CD4-positive, alpha-beta T cell (primary cell): ENCODE results near the gene FMNL1. TPM values are rescaled to one million over a fixed set of nuclear protein-coding genes. Genes with fewer than 3 reads are reported as not detected.
A peak's percentile ranks its signal among the peaks of the same experiment; 100 is the strongest.

Experiments used
- ATAC-seq: fragments of 200-7000 bp; cut with Tn5 transposase; one replicate; pipeline ENCODE4 v1.10.0; 2022; ENCODE audit warnings: mild to moderate bottlenecking; ENCODE audit not compliant: poor library complexity
- CTCF ChIA-PET: fragments of 350-600 bp; sonication (Branson Sonifier 250); formaldehyde crosslinking; loops from one replicate; lab custom pipeline; 2021; ENCODE audit warnings: antibody characterized with exemption, inconsistent platforms; lab: Charles Lee
- POLR2A ChIA-PET: fragments of 350-600 bp; sonication (Branson Sonifier 250); formaldehyde crosslinking; loops from one replicate; lab custom pipeline; 2021; ENCODE audit warnings: antibody characterized with exemption, inconsistent platforms; lab: Charles Lee
- DNase-seq, 14 experiments: peaks; one replicate each; pipeline ENCODE4 v3.0.0-alpha.2; 2013 to 2020; ENCODE audit warnings: mixed read lengths in 2 of 14
- H3K27ac ChIP-seq, 2 donors: one replicate each; pipeline versions ENCODE4 v1.5.1 to v1.7.0; 2013; ENCODE audit warnings: low read length in 2 of 2, low read depth in 1 of 2, mild to moderate bottlenecking in 1 of 2
- H3K27me3 ChIP-seq, 2 experiments: 1 replicate in 1 of 2; 2 replicates in 1 of 2; pipeline versions ENCODE4 v1.6.1 to v1.7.0; 2013; ENCODE audit warnings: low read length in 2 of 2, control low read depth in 1 of 2, mild to moderate bottlenecking in 1 of 2, moderate library complexity in 1 of 2; ENCODE audit not compliant: insufficient read depth in 2 of 2, control insufficient read depth in 1 of 2
- H3K36me3 ChIP-seq: one replicate; pipeline ENCODE4 v1.6.1; 2013; ENCODE audit warnings: low read length, control low read depth; ENCODE audit not compliant: insufficient read depth
- H3K4me1 ChIP-seq: one replicate; pipeline ENCODE4 v1.6.1; 2013; ENCODE audit warnings: low read length, control low read depth; ENCODE audit not compliant: insufficient read depth
- H3K4me3 ChIP-seq: one replicate; pipeline ENCODE4 v1.5.1; 2013; ENCODE audit warnings: mild to moderate bottlenecking, low read length, moderate library complexity
- H3K9me3 ChIP-seq, 2 experiments: 1 replicate in 1 of 2; 2 replicates in 1 of 2; pipeline versions ENCODE4 v1.6.1 to v1.7.0; 2013; ENCODE audit warnings: low read length in 2 of 2, mild to moderate bottlenecking in 2 of 2, control low read depth in 1 of 2, moderate library complexity in 1 of 2; ENCODE audit not compliant: control insufficient read depth in 1 of 2, insufficient read depth in 1 of 2
- H3K27ac Mint-ChIP-seq: one replicate; pipeline ENCODE4 v1.8.0; 2020; ENCODE audit warnings: mixed read lengths
- H3K27me3 Mint-ChIP-seq: one replicate; pipeline ENCODE4 v1.8.0; 2021; ENCODE audit warnings: mixed read lengths
- H3K36me3 Mint-ChIP-seq: one replicate; pipeline ENCODE4 v1.8.0; 2021; ENCODE audit warnings: low read depth, mixed read lengths
- H3K4me1 Mint-ChIP-seq: one replicate; pipeline ENCODE4 v1.8.0; 2021; ENCODE audit warnings: low read depth, mixed read lengths
- H3K4me3 Mint-ChIP-seq: one replicate; pipeline ENCODE4 v1.8.0; 2020; ENCODE audit warnings: mild to moderate bottlenecking, mixed read lengths
- H3K9me3 Mint-ChIP-seq: one replicate; pipeline ENCODE4 v1.8.0; 2020; ENCODE audit warnings: mixed read lengths
- intact Hi-C, 2 experiments: fragments of 100-400 bp; cut with DNase I in 1 of 2; cut with micrococcal nuclease in 1 of 2; formaldehyde crosslinking; loops; one replicate each; pipeline versions ENCODE4 v1.15.1 to v1.9.0; 2023 to 2025; cut with DNase I, micrococcal nuclease
- total RNA-seq, 174 experiments: library from RNA in 2 of 174; stranded (reverse) in 2 of 174; gene quantifications; one replicate each; pipeline ENCODE4 v1.2.3 and lab custom pipeline; 2021 to 2026
- TF ChIP-seq, protein P1 (sequence below): fragments of 200-600 bp; IDR thresholded peaks from one replicate; pipeline ENCODE4 v1.8.0; 2022; ENCODE audit warnings: antibody characterized with exemption, mild to moderate bottlenecking

The FMNL1 gene
- total RNA-seq, 2 experiments from 2014 or later = 378 to 387 TPM

DNA sequence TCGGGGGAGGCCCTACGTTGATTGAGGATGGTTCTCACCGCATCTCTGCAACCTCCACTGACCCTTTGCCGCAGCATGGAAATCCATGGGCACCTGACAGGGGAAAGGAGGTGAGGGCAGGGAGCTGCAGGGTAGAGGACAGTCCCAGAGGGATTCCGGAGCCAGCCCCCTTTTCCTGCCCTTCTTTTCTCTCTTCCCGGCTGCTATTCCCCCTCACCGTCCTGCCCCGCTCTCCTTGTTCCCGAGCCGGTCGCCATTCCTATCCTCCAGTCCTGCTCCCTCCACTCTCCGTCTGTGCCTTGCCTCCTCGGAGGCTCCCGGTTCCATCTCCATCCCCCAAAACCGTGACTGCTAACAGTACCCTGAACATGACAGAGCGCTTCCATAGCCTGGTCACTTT is 35.4 kb downstream of the FMNL1 start:
- no peak overlapping the region for H3K27ac ChIP-seq
- Mint-ChIP-seq H3K27me3 (no peaks in the 10 kb centered on the region), H3K27ac (peak overlapping the region; percentile 67), H3K36me3 (peaks cover 16% of the 10 kb centered on the region), H3K9me3 (no peaks in the 10 kb centered on the region), H3K4me3 (peak overlapping the region; percentile 65), H3K4me1 (peaks cover 72% of the 10 kb centered on the region)
- no peak for ATAC-seq
- ChIA-PET CTCF (interaction anchor here (1.3 to 2.0 kb wide), 5 partner anchors 8 to 38 kb away, joined by 4 to 12 read pairs (median 5); no protein-coding TSS in a partner anchor), POLR2A (interaction anchor here (0.6 to 6.5 kb wide), 5 partner anchors 8 to 32 kb away, joined by 3 to 59 read pairs (median 10); no protein-coding TSS in a partner anchor)
- H3K4me1 ChIP-seq = peaks cover 58% of the 10 kb centered on the region
- H3K9me3 ChIP-seq = no peaks in the 10 kb centered on the region
- no peaks in the 10 kb centered on the region for H3K36me3 ChIP-seq
- intact Hi-C loops = no loop called here
- no peak overlapping the region for H3K4me3 ChIP-seq
- H3K27me3 ChIP-seq = no peaks in the 10 kb centered on the region
- DNase-seq = no peak
- TF ChIP-seq, protein P1, sequence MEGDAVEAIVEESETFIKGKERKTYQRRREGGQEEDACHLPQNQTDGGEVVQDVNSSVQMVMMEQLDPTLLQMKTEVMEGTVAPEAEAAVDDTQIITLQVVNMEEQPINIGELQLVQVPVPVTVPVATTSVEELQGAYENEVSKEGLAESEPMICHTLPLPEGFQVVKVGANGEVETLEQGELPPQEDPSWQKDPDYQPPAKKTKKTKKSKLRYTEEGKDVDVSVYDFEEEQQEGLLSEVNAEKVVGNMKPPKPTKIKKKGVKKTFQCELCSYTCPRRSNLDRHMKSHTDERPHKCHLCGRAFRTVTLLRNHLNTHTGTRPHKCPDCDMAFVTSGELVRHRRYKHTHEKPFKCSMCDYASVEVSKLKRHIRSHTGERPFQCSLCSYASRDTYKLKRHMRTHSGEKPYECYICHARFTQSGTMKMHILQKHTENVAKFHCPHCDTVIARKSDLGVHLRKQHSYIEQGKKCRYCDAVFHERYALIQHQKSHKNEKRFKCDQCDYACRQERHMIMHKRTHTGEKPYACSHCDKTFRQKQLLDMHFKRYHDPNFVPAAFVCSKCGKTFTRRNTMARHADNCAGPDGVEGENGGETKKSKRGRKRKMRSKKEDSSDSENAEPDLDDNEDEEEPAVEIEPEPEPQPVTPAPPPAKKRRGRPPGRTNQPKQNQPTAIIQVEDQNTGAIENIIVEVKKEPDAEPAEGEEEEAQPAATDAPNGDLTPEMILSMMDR = no peak

DNA sequence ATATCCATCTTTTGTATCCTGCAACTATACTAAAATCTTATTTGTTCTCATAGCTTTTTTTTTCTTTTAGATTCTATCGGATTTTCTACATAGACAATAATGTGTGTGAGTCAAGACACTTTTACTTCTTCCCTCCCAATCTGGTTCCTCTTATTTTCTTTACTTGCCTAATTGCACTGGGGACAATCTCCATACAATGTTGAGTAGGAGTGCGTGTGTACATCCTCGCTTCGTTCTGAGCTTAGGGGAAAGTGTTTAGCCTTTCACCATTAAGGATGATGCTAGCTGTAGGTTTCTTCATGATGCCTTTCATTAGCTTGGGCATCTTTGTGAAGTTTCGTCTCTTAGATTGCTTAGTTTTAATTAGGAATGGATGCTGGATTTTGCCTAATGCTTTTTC is 37.3 kb downstream of the FMNL1 start:
- H3K36me3 Mint-ChIP-seq = peaks cover 11% of the 10 kb centered on the region
- peaks cover 64% of the 10 kb centered on the region for H3K4me1 Mint-ChIP-seq
- ChIA-PET CTCF (interaction anchor here (1.2 to 3.2 kb wide), 4 partner anchors 24 to 127 kb away, joined by 4 to 10 read pairs (median 6); no protein-coding TSS in a partner anchor), POLR2A (interaction anchor here (6.5 kb wide), 1 partner anchor 10 kb away, joined by 59 read pairs; no protein-coding TSS in a partner anchor)
- H3K27me3 ChIP-seq = no peaks in the 10 kb centered on the region
- TF ChIP-seq, protein P1 = no peak
- intact Hi-C loops = no loop called here
- peaks cover 6% of the 10 kb centered on the region for H3K36me3 ChIP-seq
- ATAC-seq (no peak), DNase-seq (no peak)
- H3K4me3 ChIP-seq = no peak overlapping the region
- H3K27me3 Mint-ChIP-seq = no peaks in the 10 kb centered on the region
- H3K4me1 ChIP-seq = peaks cover 57% of the 10 kb centered on the region
- H3K9me3 ChIP-seq = no peaks in the 10 kb centered on the region
- H3K27ac ChIP-seq = no peak overlapping the region
- no peaks in the 10 kb centered on the region for H3K9me3 Mint-ChIP-seq
- H3K27ac Mint-ChIP-seq = no peak overlapping the region
- H3K4me3 Mint-ChIP-seq = peak overlapping the region; percentile 0

DNA sequence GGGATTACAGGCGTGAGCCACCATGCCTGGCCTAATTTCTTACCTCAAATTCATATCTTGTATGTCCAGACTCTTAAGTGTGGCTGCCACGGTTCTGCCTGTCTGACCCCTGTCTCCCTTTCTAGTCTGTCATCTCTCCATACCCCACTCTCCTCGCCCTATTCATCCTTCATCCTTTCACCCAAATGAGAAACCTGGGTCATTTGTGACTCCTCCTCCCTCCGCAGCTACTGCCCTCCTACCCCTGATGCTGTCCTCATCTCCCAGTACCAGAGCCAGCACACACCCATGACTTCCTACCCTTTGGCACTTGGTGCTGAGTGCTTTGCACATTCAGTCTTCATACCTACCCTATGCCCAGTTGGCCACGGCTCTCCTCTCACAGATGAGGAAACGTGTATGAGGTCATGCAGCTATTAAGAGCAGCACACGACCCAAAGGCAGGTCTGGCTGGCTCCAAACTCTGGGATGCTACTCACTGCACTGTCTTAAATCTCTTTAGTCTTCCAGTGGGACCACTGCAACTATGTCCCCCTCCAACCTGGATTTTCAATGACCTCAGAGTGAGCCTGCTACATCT is 38.6 kb downstream of the FMNL1 start:
- H3K4me3 ChIP-seq = no peak overlapping the region
- H3K27me3 ChIP-seq = no peaks in the 10 kb centered on the region
- ChIA-PET POLR2A (interaction anchor here (6.5 kb wide), 1 partner anchor 12 kb away, joined by 59 read pairs; no protein-coding TSS in a partner anchor), CTCF (interaction anchor here (0.5 to 3.2 kb wide), 5 partner anchors 13 to 61 kb away, joined by 3 to 10 read pairs (median 3); no protein-coding TSS in a partner anchor)
- no peaks in the 10 kb centered on the region for H3K9me3 ChIP-seq
- DNase-seq (no peak), ATAC-seq (no peak)
- no peak overlapping the region for H3K27ac ChIP-seq
- intact Hi-C loops = loop anchor here in 1 of 2 experiments (5.0 kb wide), 1 partner anchor 33 kb away; no protein-coding TSS in a partner anchor
- peaks cover 20% of the 10 kb centered on the region for H3K36me3 ChIP-seq
- Mint-ChIP-seq H3K27me3 (no peaks in the 10 kb centered on the region), H3K27ac (peak overlapping the region; percentile 84), H3K4me1 (peaks cover 52% of the 10 kb centered on the region), H3K36me3 (peaks cover 18% of the 10 kb centered on the region), H3K4me3 (peak overlapping the region; percentile 89), H3K9me3 (no peaks in the 10 kb centered on the region)
- TF ChIP-seq, protein P1 = no peak
- H3K4me1 ChIP-seq = peaks cover 48% of the 10 kb centered on the region
